ENCODE data around the gene PLPP4.

DNA sequence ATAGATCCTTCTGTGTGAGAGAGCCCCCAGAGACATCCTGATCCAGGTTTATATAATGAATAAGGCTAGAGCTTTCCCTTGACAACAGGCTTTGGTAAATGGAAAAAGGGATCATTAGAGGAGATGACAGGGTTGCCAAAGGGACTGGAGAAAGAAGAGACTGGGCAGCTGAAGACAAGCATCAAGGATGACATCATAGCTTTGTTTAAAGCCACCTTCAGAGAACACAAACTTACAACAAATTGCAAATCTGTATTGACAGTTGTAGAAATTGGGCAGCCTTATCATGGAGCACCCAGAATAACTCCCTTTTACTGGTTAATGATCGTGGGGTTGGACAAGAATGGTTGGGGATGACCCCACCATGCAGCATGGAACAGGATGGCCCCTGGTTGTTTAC lies 3.7 kb upstream of the PLPP4 start:
- TF ChIP-seq POLR2AphosphoS5 (IDR thresholded peaks at IDR 0.05; ENCODE audit: low read depth, low read length) (no peak), FOSL2 (IDR thresholded peaks at IDR 0.05; ENCODE audit: borderline replicate concordance, low read depth) (no peak), YY1 (IDR thresholded peaks at IDR 0.05; ENCODE audit: low read depth) (no peak), TCF12 (IDR thresholded peaks at IDR 0.05) (no peak), RFX5 (IDR thresholded peaks at IDR 0.05; ENCODE audit: low read length) (no peak), NRF1 (IDR thresholded peaks at IDR 0.05; ENCODE audit: low read depth, low read length) (no peak), CHD2 (IDR thresholded peaks at IDR 0.05; ENCODE audit: low read length, partially characterized antibody) (no peak)
- TF ChIP-seq, protein P1, sequence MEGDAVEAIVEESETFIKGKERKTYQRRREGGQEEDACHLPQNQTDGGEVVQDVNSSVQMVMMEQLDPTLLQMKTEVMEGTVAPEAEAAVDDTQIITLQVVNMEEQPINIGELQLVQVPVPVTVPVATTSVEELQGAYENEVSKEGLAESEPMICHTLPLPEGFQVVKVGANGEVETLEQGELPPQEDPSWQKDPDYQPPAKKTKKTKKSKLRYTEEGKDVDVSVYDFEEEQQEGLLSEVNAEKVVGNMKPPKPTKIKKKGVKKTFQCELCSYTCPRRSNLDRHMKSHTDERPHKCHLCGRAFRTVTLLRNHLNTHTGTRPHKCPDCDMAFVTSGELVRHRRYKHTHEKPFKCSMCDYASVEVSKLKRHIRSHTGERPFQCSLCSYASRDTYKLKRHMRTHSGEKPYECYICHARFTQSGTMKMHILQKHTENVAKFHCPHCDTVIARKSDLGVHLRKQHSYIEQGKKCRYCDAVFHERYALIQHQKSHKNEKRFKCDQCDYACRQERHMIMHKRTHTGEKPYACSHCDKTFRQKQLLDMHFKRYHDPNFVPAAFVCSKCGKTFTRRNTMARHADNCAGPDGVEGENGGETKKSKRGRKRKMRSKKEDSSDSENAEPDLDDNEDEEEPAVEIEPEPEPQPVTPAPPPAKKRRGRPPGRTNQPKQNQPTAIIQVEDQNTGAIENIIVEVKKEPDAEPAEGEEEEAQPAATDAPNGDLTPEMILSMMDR (IDR thresholded peaks at IDR 0.05), result no peak
- TF ChIP-seq, protein P2, sequence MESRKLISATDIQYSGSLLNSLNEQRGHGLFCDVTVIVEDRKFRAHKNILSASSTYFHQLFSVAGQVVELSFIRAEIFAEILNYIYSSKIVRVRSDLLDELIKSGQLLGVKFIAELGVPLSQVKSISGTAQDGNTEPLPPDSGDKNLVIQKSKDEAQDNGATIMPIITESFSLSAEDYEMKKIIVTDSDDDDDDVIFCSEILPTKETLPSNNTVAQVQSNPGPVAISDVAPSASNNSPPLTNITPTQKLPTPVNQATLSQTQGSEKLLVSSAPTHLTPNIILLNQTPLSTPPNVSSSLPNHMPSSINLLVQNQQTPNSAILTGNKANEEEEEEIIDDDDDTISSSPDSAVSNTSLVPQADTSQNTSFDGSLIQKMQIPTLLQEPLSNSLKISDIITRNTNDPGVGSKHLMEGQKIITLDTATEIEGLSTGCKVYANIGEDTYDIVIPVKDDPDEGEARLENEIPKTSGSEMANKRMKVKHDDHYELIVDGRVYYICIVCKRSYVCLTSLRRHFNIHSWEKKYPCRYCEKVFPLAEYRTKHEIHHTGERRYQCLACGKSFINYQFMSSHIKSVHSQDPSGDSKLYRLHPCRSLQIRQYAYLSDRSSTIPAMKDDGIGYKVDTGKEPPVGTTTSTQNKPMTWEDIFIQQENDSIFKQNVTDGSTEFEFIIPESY (IDR thresholded peaks at IDR 0.05; ENCODE audit: borderline replicate concordance, low read depth), result no peak

Measured in SK-N-SH (cell line).